ENCODE measurements around the gene GGNBP2. TPM values are rescaled to one million over a fixed set of nuclear protein-coding genes. Genes with fewer than 3 reads are reported as not detected.

The GGNBP2 gene
- total and polyA plus RNA-seq, 2 of the 8 experiments (the other 6 are each of a cell fraction or from before 2014, with no cell fraction given), result 29.2 to 35.8 TPM

- FAIRE-seq, result no peak
- Histone ChIP-seq H2BK12ac (ENCODE audit: low read depth, low read length) (no peak overlapping the region), H3K56ac (replicated peaks; ENCODE audit: insufficient read length, low read depth, low read length) (no peak overlapping the region), H3K4me2 (ENCODE audit: insufficient read depth in 1 of 2, low read depth in 2 of 2, low read length in 2 of 2) (no peak overlapping the region), H3K27ac (ENCODE audit: low read depth, low read length) (no peak overlapping the region), H2BK5ac (ENCODE audit: low read depth, low read length) (no peak overlapping the region), H3K23ac (ENCODE audit: insufficient read length) (no peak overlapping the region), H3K4ac (replicated peaks; ENCODE audit: insufficient read length, low read depth, low read length) (no peak overlapping the region), H2BK15ac (ENCODE audit: low read length) (no peak overlapping the region), H3K79me1 (ENCODE audit: low read depth, low read length) (peaks cover 3% of the 10 kb centered on the region; the same call in 1 of the 2 replicates), H3K27me3 (replicated peaks in 1 of 4; ENCODE audit: control insufficient read depth in 3 of 4, extremely low read depth in 1 of 4, insufficient read depth in 3 of 4, low read length in 3 of 4) (no peaks in the 10 kb centered on the region), H3K14ac (ENCODE audit: insufficient read length) (no peak overlapping the region), H3K36me3 (ENCODE audit: control insufficient read depth in 2 of 4, insufficient read depth in 4 of 4, low read length in 3 of 4) (peaks cover 58 to 84% (median 76%) of the 10 kb centered on the region in 4 experiments), H3K9ac (replicated peaks in 1 of 4; ENCODE audit: extremely low read depth in 1 of 4, low read depth in 3 of 4, low read length in 3 of 4) (no peak overlapping the region), H3K79me2 (ENCODE audit: control insufficient read depth in 1 of 2, insufficient read depth in 2 of 2, low read length in 2 of 2) (peaks cover 0 to 15% of the 10 kb centered on the region in 2 experiments; a peak in 2 of 4 replicates), H2BK120ac (replicated peaks; ENCODE audit: low read depth, low read length) (no peak overlapping the region), H3K9me3 (ENCODE audit: insufficient read depth in 2 of 2, low read depth in 1 of 2, low read length in 1 of 2) (no peaks in the 10 kb centered on the region), H3K18ac (ENCODE audit: extremely low read depth, low read length) (no peak overlapping the region), H4K8ac (ENCODE audit: extremely low read depth, insufficient read depth, low read length) (no peak overlapping the region; the same call in 1 of the 2 replicates), H4K5ac (ENCODE audit: insufficient read length, low read depth, low read length) (no peak overlapping the region), H3K4me1 (replicated peaks in 1 of 4; ENCODE audit: control insufficient read depth in 3 of 4, insufficient read depth in 4 of 4, low read length in 3 of 4) (no peaks in the 10 kb centered on the region), H4K91ac (replicated peaks; ENCODE audit: insufficient read length, low read length) (no peak overlapping the region), H3K23me2 (ENCODE audit: low read depth, low read length) (0 out of 2 replicates have a peak, but pooled peaks cover 2% of the 10 kb centered on the region), H4K20me1 (replicated peaks in 1 of 2; ENCODE audit: control insufficient read depth in 1 of 2, insufficient read depth in 2 of 2, low read length in 2 of 2) (peaks cover 6 to 10% of the 10 kb centered on the region in 2 experiments), H2BK20ac (ENCODE audit: low read length) (no peak overlapping the region), H3K4me3 (ENCODE audit: extremely low read depth in 1 of 4, insufficient read depth in 2 of 4, low read depth in 3 of 4, low read length in 4 of 4) (no peak overlapping the region), H2AFZ (ENCODE audit: low read length) (no peak overlapping the region), H2AK5ac (ENCODE audit: low read depth, low read length) (no peak overlapping the region)
- TF ChIP-seq SAP30 (IDR thresholded peaks at IDR 0.05; ENCODE audit: insufficient read depth, insufficient replicate concordance, low read length) (no peak), HDAC6 (IDR thresholded peaks at IDR 0.05; ENCODE audit: low read depth, low read length) (no peak), ZNF274 (IDR thresholded peaks at IDR 0.05; ENCODE audit: borderline replicate concordance, extremely low read depth, low read length) (no peak)
- POLR2A ChIA-PET (ENCODE audit: partially characterized antibody), result interaction anchor here (1.0 to 7.7 kb wide), 7 partner anchors 9 to 47 kb away, joined by 3 to 89 read pairs (median 5); no protein-coding TSS in a partner anchor
- CTCF ChIA-PET (ENCODE audit: partially characterized antibody), result no interaction called here
- no peak for DNase-seq (ENCODE audit: low read depth in 1 of 2, low spot score in 2 of 2)
- 95% methylated on average over 7 of the region's 7 CpGs; no CpG with 5 or more reads in 1 of the 2 experiments for WGBS, 2 experiments (ENCODE audit: extremely low coverage in 1 of 2, insufficient coverage in 1 of 2, insufficient read length in 1 of 2, insufficient replicate concordance in 2 of 2, low coverage in 1 of 2, low lambda C conversion rate in 2 of 2, missing lambda C conversion rate in 1 of 2)
Observed at GRCh38 chr17:36527621-36528250, 17.0 kb upstream of the GGNBP2 start.
